GM21786 (cell line): ENCODE data around the gene FBXL7.

ENCODE experiments used
- ATAC-seq: cut with Tn5 transposase; IDR thresholded peaks from one replicate; pipeline ENCODE4 v1.9.1; 2021; ENCODE audit not compliant: unreplicated experiment

The FBXL7 gene

DNA sequence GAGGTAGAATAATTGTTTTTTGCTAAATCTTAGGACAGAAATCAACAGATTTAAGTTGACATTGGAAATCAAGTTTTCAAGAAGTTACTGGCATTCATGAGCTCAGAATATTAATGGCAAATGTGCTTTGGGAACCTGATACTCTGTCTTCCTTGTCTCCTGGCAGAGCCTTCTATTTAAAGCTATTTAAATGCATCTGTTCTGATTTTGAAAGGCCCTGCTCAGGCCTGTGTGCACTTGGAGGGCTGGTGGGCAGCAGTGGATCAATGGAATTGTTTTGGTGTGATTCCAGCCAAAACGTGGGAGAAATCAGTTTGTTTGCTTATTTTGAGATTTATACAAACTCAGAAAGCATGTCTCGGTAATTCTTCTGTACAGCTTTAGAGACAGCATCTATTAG lies 38.5 kb downstream of the FBXL7 start:
- ATAC-seq: no peak

- ATAC-seq: no peak
Observed at GRCh38 chr5:15539951-15540350, 40.0 kb downstream of the FBXL7 start.

- ATAC-seq: no peak
Observed at GRCh38 chr5:15544039-15544438, 44.1 kb downstream of the FBXL7 start.

DNA sequence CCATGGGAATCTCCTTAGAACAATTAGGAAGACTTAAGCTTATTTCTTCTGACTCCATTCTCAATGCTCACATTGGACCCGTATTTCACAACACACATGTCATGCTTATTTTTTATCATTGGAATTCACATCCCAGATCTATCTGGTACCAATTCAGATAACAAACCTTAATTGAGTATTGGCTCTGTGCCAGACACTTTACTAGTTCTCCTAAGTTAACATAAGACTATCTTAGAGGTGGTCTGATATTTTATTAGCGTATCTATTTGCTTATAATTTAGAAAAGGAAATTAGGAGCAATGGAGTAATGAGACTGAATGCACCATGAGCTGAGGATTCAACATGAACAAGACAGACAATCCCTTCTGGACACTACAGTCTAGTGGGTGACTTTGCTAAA lies 45.1 kb downstream of the FBXL7 start:
- ATAC-seq: no peak

- ATAC-seq: no peak
Observed at GRCh38 chr5:15547261-15547839, 47.4 kb downstream of the FBXL7 start.

DNA sequence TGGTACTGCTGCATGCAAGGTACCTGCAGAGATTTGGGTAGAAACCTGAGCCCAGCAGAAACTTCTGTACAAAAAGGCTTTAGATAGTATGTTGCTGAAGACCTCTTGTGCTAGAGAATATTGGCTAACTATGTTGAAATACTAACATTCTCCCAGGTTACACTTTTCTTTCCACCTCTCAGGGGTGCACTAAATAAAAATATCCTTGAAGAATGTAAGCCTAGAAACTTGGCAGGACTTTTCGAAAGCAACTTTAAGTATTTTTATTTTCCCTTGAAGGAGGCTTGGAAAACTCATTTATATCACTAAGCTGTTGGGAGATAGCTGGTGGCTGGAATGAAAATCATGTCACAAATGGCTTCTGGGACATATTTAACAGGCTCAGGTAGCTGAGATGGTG lies 50.0 kb downstream of the FBXL7 start:
- no peak for ATAC-seq

- ATAC-seq: no peak
Observed at GRCh38 chr5:15550502-15551112, 50.6 kb downstream of the FBXL7 start.

DNA sequence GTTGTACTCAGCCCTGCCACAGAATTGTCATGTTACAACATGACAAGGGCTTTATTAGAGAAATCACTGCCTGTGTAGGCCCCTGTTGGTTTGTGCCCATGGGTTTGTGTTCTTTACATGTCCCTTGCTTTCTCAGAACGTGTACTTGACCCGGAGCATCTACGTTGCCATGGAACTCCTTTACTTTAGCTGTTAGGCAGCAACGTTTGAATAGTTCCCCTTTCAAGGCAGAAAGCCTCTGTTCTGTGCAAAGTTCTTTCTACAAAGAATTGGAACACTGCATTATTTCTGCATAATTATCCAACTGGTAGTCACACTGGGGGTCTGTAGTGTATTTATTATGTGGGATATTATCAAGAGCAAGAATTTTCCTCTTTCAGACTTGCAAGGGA lies 51.1 kb downstream of the FBXL7 start:
- ATAC-seq: no peak

DNA sequence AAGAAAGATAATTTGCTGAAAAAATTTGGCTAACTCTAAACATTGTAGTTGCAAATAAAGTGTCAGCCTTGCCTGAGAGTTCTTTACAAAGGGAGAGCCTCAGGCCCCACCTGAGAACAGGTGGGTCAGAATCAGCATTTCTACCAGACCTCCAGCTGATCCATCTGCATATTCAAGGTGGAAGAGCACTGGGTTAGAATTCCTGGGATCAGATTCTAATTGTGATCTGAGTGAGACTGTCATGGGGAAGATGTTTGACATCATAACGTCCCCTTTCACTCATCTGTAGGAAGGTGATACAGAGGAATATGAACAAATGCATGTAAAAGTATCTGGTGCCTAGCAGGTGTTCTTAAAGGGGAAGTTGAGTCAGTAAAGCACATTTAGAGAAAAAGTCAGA lies 54.6 kb downstream of the FBXL7 start:
- ATAC-seq: no peak

GRCh38 chr5:15555176-15555575 lies 55.2 kb downstream of the FBXL7 start:
- no peak for ATAC-seq

- no peak for ATAC-seq
Observed at GRCh38 chr5:15558240-15558639, 58.3 kb downstream of the FBXL7 start.

GRCh38 chr5:15558681-15559080 lies 58.7 kb downstream of the FBXL7 start:
- ATAC-seq: no peak

- ATAC-seq: no peak
Observed at GRCh38 chr5:15560421-15560820, 60.4 kb downstream of the FBXL7 start.

DNA sequence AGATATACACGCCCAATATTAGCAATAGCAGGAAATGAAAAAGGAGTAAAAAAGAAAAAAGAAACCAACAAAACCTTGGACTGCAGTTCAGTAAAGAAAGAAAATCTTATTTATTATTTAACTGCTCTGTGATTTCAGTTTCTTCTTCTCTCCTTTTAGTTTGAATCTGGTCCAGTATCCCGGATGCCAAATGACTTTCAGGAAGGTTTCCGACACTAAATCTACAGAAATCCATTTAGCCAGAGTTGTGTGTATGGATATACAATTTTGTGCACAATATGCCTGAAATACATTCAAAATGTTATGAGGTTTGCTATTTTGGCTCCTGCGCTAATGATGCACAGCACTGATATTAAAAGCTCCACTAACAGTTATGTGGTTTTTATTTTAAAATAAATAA lies 64.5 kb downstream of the FBXL7 start:
- no peak for ATAC-seq

DNA sequence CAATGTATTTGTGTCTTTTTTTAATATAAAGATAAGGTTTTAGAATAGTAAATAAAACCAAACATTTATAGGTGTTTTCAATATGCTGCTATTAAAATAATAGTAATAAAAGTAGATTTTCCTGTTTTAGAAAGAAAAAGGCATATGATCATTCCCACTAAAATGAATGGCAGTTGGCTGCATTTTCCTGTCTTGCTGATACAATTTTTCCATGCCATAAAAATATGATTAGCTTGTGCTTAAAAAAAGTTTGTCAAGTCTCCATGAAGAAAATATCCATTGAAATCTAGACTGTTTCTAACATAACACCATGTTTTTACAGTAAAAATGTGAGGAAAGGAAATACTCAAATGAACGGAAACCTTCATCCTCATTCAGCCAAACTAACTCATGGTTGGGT lies 65.0 kb downstream of the FBXL7 start:
- ATAC-seq: no peak

GRCh38 chr5:15566306-15566705 lies 66.3 kb downstream of the FBXL7 start:
- no peak for ATAC-seq

GRCh38 chr5:15566789-15567188 lies 66.8 kb downstream of the FBXL7 start:
- ATAC-seq: no peak

DNA sequence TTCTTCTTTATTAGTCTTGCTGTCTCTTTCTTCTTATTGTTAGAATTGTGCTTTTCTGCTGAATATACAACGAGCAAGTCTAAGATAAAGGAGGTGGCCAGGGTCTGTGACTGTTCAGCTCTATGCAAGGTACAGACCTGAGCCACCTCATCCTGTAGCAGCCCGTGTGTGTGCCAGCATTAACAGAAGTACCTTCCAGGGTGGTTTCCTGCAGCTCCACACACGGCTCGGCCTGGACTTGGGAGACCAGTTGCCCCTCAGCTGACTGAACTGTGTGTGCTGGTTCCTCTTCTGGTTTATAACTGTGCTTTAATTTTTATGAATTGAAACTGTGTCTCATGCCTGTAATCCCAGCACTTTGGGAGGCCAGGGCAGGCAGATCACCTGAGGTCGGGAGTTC lies 70.5 kb downstream of the FBXL7 start:
- ATAC-seq: no peak

DNA sequence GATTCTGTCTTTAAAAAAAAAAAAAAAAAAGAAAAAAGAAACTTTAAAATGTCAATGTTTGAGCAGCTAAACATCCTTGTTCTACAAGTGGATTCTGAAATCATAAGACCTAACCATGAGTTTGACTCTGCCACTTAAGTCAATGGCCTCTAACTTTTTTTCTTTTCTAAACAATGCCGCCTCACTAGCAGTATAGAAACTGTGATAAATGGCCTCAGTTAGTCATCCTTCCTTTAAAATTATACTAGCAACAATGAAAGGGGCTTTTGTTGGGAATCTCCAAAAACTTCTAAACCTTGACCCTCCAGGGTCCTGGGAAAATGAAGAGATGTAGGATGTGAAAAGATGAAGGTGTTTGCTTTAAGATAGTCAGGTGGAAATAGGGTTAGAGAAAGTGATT lies 71.1 kb downstream of the FBXL7 start:
- ATAC-seq: no peak

DNA sequence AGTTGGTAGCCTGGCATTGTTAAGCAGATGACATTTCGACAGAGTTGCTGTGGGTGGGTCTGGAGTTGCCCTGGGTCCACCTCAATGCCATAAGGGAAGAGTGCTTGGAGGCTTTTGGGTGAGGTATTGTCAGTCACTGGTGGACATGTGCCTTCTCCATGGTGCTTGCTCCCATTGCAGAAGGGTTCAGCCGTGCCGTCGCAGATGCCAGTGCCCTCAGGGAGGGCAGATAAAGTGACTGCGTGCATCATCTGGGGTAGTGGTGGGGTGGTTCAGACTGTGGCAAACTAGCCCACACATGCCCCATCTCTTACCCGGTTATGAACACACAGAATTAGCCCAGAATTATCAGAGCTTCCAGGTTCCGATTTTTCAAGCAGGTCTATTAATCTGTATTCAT lies 71.6 kb downstream of the FBXL7 start:
- no peak for ATAC-seq

- ATAC-seq: no peak
Observed at GRCh38 chr5:15573590-15573989, 73.6 kb downstream of the FBXL7 start.

DNA sequence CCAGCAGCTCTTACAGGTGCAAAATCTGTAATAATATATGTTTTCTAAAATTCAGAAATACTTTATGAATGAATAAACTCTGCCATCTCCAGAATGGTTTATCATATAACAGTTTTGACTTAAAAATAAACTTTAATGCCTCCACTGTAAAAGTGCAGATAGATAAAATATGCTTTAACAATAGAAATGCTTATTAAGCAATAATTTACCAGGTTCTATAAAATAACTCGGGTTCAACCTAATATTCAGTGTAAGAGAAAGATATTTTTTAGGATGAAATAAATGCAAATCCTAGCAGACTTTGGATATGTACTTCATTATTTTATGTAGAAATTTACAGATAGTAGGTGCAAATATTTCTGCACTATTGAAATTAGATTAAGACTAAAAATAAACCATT lies 74.1 kb downstream of the FBXL7 start:
- ATAC-seq: no peak

GRCh38 chr5:15574806-15575325 lies 74.9 kb downstream of the FBXL7 start:
- ATAC-seq: no peak
